HEK293 (cell line): ENCODE results near the gene WRAP53.
A peak's percentile ranks its signal among the peaks of the same experiment; 100 is the strongest.

Experiments used
- CTCF ChIA-PET: fragments of 350-600 bp; formaldehyde crosslinking; extraction: SDS; loops from one replicate; lab custom pipeline; 2021; ENCODE audit warnings: antibody characterized with exemption; lab: Yijun Ruan, JAX
- POLR2A ChIA-PET: fragments of 300-600 bp; formaldehyde crosslinking; extraction: SDS; loops from one replicate; lab custom pipeline; 2020; ENCODE audit warnings: antibody characterized with exemption, inconsistent platforms; lab: Yijun Ruan, JAX
- H3K27ac ChIP-seq: fragments of 200-500 bp; sonication (Bioruptor generic); 2 replicates; pipeline ENCODE4 v1.5.1; 2014; ENCODE audit warnings: low read depth, low read length, control low read depth, inconsistent platforms; ENCODE audit errors: extremely low read depth
- H3K36me3 ChIP-seq, 2 experiments: fragments of 200-500 bp in 1 of 2; sonication (Bioruptor generic) in 1 of 2; 1 replicate in 1 of 2; 2 replicates in 1 of 2; pipeline ENCODE4 v1.5.1; 2014 to 2017; ENCODE audit warnings: inconsistent platforms in 2 of 2, low read length in 2 of 2; ENCODE audit not compliant: control insufficient read depth in 2 of 2, insufficient read depth in 1 of 2
- H3K4me1 ChIP-seq: fragments of 200-500 bp; sonication (Bioruptor generic); 2 replicates; pipeline ENCODE4 v1.5.1; 2014; ENCODE audit warnings: mild to moderate bottlenecking, low read length, inconsistent platforms; ENCODE audit not compliant: control insufficient read depth, insufficient read depth
- H3K4me3 ChIP-seq: 2 replicates; pipeline ENCODE4 v1.5.1; 2011; ENCODE audit warnings: low read depth, mild to moderate bottlenecking, control low read depth, low read length, moderate library complexity
- H3K9me3 ChIP-seq: fragments of 200-500 bp; sonication (Bioruptor generic); 2 replicates; pipeline ENCODE4 v1.5.1; 2014; ENCODE audit warnings: low read depth, low read length, inconsistent platforms; ENCODE audit not compliant: control insufficient read depth, insufficient read depth
- GLIS2 ChIP-seq: fragments of 450-650 bp; formaldehyde crosslinking; IDR thresholded peaks from 2 replicates; pipeline ENCODE4 v1.5.1; 2016; ENCODE audit warnings: missing biosample characterization, missing genetic modification characterization
- KLF1 ChIP-seq: fragments of 450-650 bp; formaldehyde crosslinking; IDR thresholded peaks from 2 replicates; pipeline ENCODE4 v1.5.1; 2016; ENCODE audit warnings: missing biosample characterization, missing genetic modification characterization
- OSR2 ChIP-seq: fragments of 450-650 bp; formaldehyde crosslinking; IDR thresholded peaks from 2 replicates; pipeline ENCODE4 v1.5.1; 2016; ENCODE audit warnings: missing biosample characterization, missing genetic modification characterization
- SCRT1 ChIP-seq: fragments of 450-650 bp; formaldehyde crosslinking; IDR thresholded peaks from 2 replicates; pipeline ENCODE4 v1.5.1; 2016; ENCODE audit warnings: missing biosample characterization, missing genetic modification characterization, borderline replicate concordance
- SCRT2 ChIP-seq: fragments of 450-650 bp; formaldehyde crosslinking; IDR thresholded peaks from 2 replicates; pipeline ENCODE4 v1.5.1; 2016; ENCODE audit warnings: missing biosample characterization, missing genetic modification characterization
- ZBTB17 ChIP-seq: fragments of 450-650 bp; formaldehyde crosslinking; IDR thresholded peaks from 2 replicates; pipeline ENCODE4 v1.5.1; 2016; ENCODE audit warnings: missing biosample characterization, missing genetic modification characterization
- ZBTB20 ChIP-seq: fragments of 450-650 bp; formaldehyde crosslinking; IDR thresholded peaks from 2 replicates; pipeline ENCODE4 v1.5.1; 2016; ENCODE audit warnings: missing biosample characterization, missing genetic modification characterization
- ZNF133 ChIP-seq: fragments of 450-650 bp; formaldehyde crosslinking; IDR thresholded peaks from 2 replicates; pipeline ENCODE4 v1.5.1; 2016; ENCODE audit warnings: missing biosample characterization, missing genetic modification characterization
- ZNF274 ChIP-seq, 2 experiments: fragments of 200-500 bp in 1 of 2; fragments of 450-650 bp in 1 of 2; sonication (Bioruptor generic) in 1 of 2; formaldehyde crosslinking in 1 of 2; IDR thresholded peaks; 2 replicates each; pipeline versions ENCODE4 v1.5.1 to v1.6.1; 2014 to 2016; ENCODE audit warnings: borderline replicate concordance in 1 of 2, inconsistent platforms in 1 of 2, low read length in 1 of 2, missing biosample characterization in 1 of 2, missing genetic modification characterization in 1 of 2
- ZNF426 ChIP-seq: fragments of 450-650 bp; formaldehyde crosslinking; IDR thresholded peaks from 2 replicates; pipeline ENCODE4 v1.5.1; 2017; ENCODE audit warnings: missing biosample characterization, missing genetic modification characterization, mild to moderate bottlenecking, inconsistent platforms, moderate library complexity
- ZNF433 ChIP-seq: fragments of 450-650 bp; formaldehyde crosslinking; IDR thresholded peaks from 2 replicates; pipeline ENCODE4 v1.5.1; 2016; ENCODE audit warnings: missing biosample characterization, missing genetic modification characterization, low read depth
- ZNF548 ChIP-seq: fragments of 450-650 bp; formaldehyde crosslinking; IDR thresholded peaks from 2 replicates; pipeline ENCODE4 v1.5.1; 2016; ENCODE audit warnings: missing biosample characterization, missing genetic modification characterization
- ZNF664 ChIP-seq: fragments of 450-650 bp; formaldehyde crosslinking; IDR thresholded peaks from 2 replicates; pipeline ENCODE4 v1.5.1; 2016; ENCODE audit warnings: missing biosample characterization, missing genetic modification characterization
- ZNF677 ChIP-seq: fragments of 450-650 bp; IDR thresholded peaks from 2 replicates; pipeline ENCODE4 v1.5.0; 2018; ENCODE audit warnings: missing biosample characterization, mild to moderate bottlenecking, missing genetic modification characterization, moderate library complexity
- ZNF692 ChIP-seq: fragments of 450-650 bp; formaldehyde crosslinking; IDR thresholded peaks from 2 replicates; pipeline ENCODE4 v1.5.1; 2016; ENCODE audit warnings: missing biosample characterization, missing genetic modification characterization
- ZXDB ChIP-seq: fragments of 450-650 bp; formaldehyde crosslinking; IDR thresholded peaks from 2 replicates; pipeline ENCODE4 v1.5.1; 2016; ENCODE audit warnings: missing biosample characterization, missing genetic modification characterization
- TF ChIP-seq, protein P1 (sequence below): fragments of 450-650 bp; formaldehyde crosslinking; IDR thresholded peaks from 2 replicates; pipeline ENCODE4 v1.5.1; 2016; ENCODE audit warnings: missing biosample characterization, missing genetic modification characterization
- TF ChIP-seq, protein P2 (sequence below): fragments of 450-650 bp; formaldehyde crosslinking; conservative IDR thresholded peaks from 2 replicates; pipeline ENCODE4 v1.5.1; 2016; ENCODE audit warnings: low read depth, missing biosample characterization, missing genetic modification characterization

The WRAP53 gene

DNA sequence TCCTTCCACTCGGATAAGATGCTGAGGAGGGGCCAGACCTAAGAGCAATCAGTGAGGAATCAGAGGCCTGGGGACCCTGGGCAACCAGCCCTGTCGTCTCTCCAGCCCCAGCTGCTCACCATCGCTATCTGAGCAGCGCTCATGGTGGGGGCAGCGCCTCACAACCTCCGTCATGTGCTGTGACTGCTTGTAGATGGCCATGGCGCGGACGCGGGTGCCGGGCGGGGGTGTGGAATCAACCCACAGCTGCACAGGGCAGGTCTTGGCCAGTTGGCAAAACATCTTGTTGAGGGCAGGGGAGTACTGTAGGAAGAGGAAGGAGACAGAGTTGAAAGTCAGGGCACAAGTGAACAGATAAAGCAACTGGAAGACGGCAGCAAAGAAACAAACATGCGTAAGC is 13.3 kb upstream of the WRAP53 start:
- TF ChIP-seq OSR2 (tag by site-specific recombination) (no peak), ZBTB17 (no peak)
- Histone ChIP-seq H3K9me3 (no peaks in the 10 kb centered on the region), H3K27ac (no peak overlapping the region), H3K36me3 (peaks cover 48 to 60% of the 10 kb centered on the region in 2 experiments), H3K4me1 (no peaks in the 10 kb centered on the region), H3K4me3 (no peak overlapping the region)
- ChIA-PET CTCF (interaction anchor here (0.7 to 5.6 kb wide), 4 partner anchors 13 to 147 kb away, joined by 3 to 50 read pairs (median 7); partner anchors contain the start of gene TP53), POLR2A (interaction anchor here (0.7 to 4.9 kb wide), 4 partner anchors 11 to 498 kb away, joined by 3 to 38 read pairs (median 4); partner anchors contain the start of genes TP53 and WRAP53)

GRCh38 chr17:7676533-7676932 is 11.7 kb upstream of the WRAP53 start:
- Histone ChIP-seq H3K27ac (no peak overlapping the region), H3K36me3 (peaks cover 35 to 45% of the 10 kb centered on the region in 2 experiments), H3K4me3 (no peak overlapping the region), H3K9me3 (no peaks in the 10 kb centered on the region), H3K4me1 (no peaks in the 10 kb centered on the region)
- ChIA-PET CTCF (interaction anchor here (1.2 to 1.5 kb wide), 2 partner anchors 11 to 20 kb away, joined by 4 to 5 read pairs; partner anchors contain the start of gene TP53), POLR2A (interaction anchor here (0.7 to 2.7 kb wide), 4 partner anchors 10 to 132 kb away, joined by 3 to 13 read pairs (median 6); partner anchors contain the start of genes ATP1B2 and TP53)
- no peak for TF ChIP-seq ZNF426 (tag by site-specific recombination)
- TF ChIP-seq ZBTB20 (tag by site-specific recombination) = no peak
- TF ChIP-seq ZNF677 (tag by site-specific recombination) = no peak
- no peak for TF ChIP-seq OSR2 (tag by site-specific recombination)

GRCh38 chr17:7677388-7678067 is 10.7 kb upstream of the WRAP53 start:
- no peak overlapping the region for H3K27ac ChIP-seq
- ChIA-PET POLR2A (interaction anchor here (0.7 to 2.7 kb wide), 4 partner anchors 9 to 50 kb away, joined by 3 to 13 read pairs (median 6); partner anchors contain the start of genes ATP1B2, SAT2 and TP53), CTCF (interaction anchor here (0.6 to 1.9 kb wide), 5 partner anchors 9 to 50 kb away, joined by 3 to 10 read pairs (median 4); partner anchors contain the start of gene WRAP53)
- H3K9me3 ChIP-seq = no peaks in the 10 kb centered on the region
- H3K36me3 ChIP-seq = peaks cover 25 to 39% of the 10 kb centered on the region in 2 experiments
- no peaks in the 10 kb centered on the region for H3K4me1 ChIP-seq
- no peak overlapping the region for H3K4me3 ChIP-seq
- TF ChIP-seq, protein P1, sequence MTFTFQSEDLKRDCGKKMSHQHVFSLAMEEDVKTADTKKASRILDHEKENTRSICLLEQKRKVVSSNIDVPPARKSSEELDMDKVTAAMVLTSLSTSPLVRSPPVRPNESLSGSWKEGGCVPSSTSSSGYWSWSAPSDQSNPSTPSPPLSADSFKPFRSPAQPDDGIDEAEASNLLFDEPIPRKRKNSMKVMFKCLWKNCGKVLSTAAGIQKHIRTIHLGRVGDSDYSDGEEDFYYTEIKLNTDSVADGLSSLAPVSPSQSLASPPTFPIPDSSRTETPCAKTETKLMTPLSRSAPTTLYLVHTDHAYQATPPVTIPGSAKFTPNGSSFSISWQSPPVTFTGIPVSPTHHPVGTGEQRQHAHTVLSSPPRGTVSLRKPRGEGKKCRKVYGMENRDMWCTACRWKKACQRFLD = no peak
- TF ChIP-seq SCRT2 = peak; percentile 81
- TF ChIP-seq ZBTB17 = no peak
- no peak for TF ChIP-seq ZNF433 (tag by site-specific recombination)
- no peak for TF ChIP-seq ZNF274 (IDR thresholded peaks at IDR 0.05; ENCODE audit: low read length)
- no peak for TF ChIP-seq ZNF274 (tag by site-specific recombination; IDR thresholded peaks at IDR 0.05; ENCODE audit: borderline replicate concordance)
- TF ChIP-seq ZNF548 (tag by site-specific recombination) = no peak

- H3K27ac ChIP-seq = peak overlapping the region; percentile 96
- TF ChIP-seq KLF1 (no peak), ZNF133 (tag by site-specific recombination) (no peak), ZNF692 (tag by site-specific recombination) (no peak), ZNF664 (tag by site-specific recombination) (peak; percentile 9; the same call in 1 of the 2 replicates), OSR2 (tag by site-specific recombination) (no peak), GLIS2 (tag by site-specific recombination) (no peak), SCRT1 (no peak), ZXDB (no peak)
- TF ChIP-seq, protein P2, sequence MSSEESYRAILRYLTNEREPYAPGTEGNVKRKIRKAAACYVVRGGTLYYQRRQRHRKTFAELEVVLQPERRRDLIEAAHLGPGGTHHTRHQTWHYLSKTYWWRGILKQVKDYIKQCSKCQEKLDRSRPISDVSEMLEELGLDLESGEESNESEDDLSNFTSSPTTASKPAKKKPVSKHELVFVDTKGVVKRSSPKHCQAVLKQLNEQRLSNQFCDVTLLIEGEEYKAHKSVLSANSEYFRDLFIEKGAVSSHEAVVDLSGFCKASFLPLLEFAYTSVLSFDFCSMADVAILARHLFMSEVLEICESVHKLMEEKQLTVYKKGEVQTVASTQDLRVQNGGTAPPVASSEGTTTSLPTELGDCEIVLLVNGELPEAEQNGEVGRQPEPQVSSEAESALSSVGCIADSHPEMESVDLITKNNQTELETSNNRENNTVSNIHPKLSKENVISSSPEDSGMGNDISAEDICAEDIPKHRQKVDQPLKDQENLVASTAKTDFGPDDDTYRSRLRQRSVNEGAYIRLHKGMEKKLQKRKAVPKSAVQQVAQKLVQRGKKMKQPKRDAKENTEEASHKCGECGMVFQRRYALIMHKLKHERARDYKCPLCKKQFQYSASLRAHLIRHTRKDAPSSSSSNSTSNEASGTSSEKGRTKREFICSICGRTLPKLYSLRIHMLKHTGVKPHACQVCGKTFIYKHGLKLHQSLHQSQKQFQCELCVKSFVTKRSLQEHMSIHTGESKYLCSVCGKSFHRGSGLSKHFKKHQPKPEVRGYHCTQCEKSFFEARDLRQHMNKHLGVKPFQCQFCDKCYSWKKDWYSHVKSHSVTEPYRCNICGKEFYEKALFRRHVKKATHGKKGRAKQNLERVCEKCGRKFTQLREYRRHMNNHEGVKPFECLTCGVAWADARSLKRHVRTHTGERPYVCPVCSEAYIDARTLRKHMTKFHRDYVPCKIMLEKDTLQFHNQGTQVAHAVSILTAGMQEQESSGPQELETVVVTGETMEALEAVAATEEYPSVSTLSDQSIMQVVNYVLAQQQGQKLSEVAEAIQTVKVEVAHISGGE = no peak
Measured at GRCh38 chr17:7684851-7685532, 3.3 kb upstream of the WRAP53 start.

More at GRCh38 chr17:7684851-7685532, 3.3 kb upstream of the WRAP53 start:
- Histone ChIP-seq H3K4me1 (peaks cover 13% of the 10 kb centered on the region), H3K36me3 (peaks cover 7 to 10% of the 10 kb centered on the region in 2 experiments; a peak in 2 of 3 replicates), H3K9me3 (no peaks in the 10 kb centered on the region), H3K4me3 (peak overlapping the region; percentile 93)
- CTCF ChIA-PET = interaction anchor here (0.6 to 9.3 kb wide), 11 partner anchors 12 to 639 kb away, joined by 3 to 207 read pairs (median 4); partner anchors contain the start of gene SHBG
- POLR2A ChIA-PET = interaction anchor here (0.6 to 6.2 kb wide), 12 partner anchors 11 to 382 kb away, joined by 4 to 215 read pairs (median 33); partner anchors contain the start of genes ATP1B2, CD68, EFNB3 and FXR2
